T47D (cell line): ENCODE results near the gene RCAN1.
A peak's percentile ranks its signal among the peaks of the same experiment; 100 is the strongest.

Experiments
- DNase-seq, 2 experiments: peaks; one replicate each; pipeline versions ENCODE4 v3.0.0 to v3.0.0-alpha.2; 2011 to 2012; ENCODE audit warnings: low read depth in 1 of 2, low spot score in 1 of 2
- JUND ChIP-seq: IDR thresholded peaks from 2 replicates; pipeline ENCODE4 v1.6.1; 2012; ENCODE audit warnings: low read depth
- in situ Hi-C: cut with HindIII; loops from 2 replicates; pipeline ENCODE4 v1.10.0; 2016; ENCODE audit warnings: low sequenced_read_pairs, low pct_unique_long_range_greater_than_20kb

The RCAN1 gene

GRCh38 chr21:34614628-34615486 is at the start of gene RCAN1:
TSS of gene RCAN1 (minus strand) at chr21:34615113. CDS start at chr21:34615011, 102 bp downstream.
- in situ Hi-C loops: no loop called here

GRCh38 chr21:34661848-34662247 is 46.9 kb upstream of the RCAN1 start:
- TF ChIP-seq JUND: no peak
- DNase-seq: no peak
- in situ Hi-C loops: loop anchor here (25.0 kb wide), 1 partner anchor 125 kb away; no protein-coding TSS in a partner anchor

More at GRCh38 chr21:34614628-34615486, at the start of gene RCAN1:
- no peak for TF ChIP-seq JUND
- DNase-seq: peak; percentile 91 to 95

- no peak for TF ChIP-seq JUND
- in situ Hi-C loops: loop anchor here (25.0 kb wide), 1 partner anchor 134 kb away; no protein-coding TSS in a partner anchor
- no peak for DNase-seq
Measured at GRCh38 chr21:34653522-34653921, 38.6 kb upstream of the RCAN1 start.

- TF ChIP-seq JUND: no peak
- in situ Hi-C loops: loop anchor here (25.0 kb wide), 1 partner anchor 136 kb away; no protein-coding TSS in a partner anchor
- DNase-seq: no peak
Measured at GRCh38 chr21:34651642-34652041, 36.7 kb upstream of the RCAN1 start.

- in situ Hi-C loops: loop anchor here (25.0 kb wide), 1 partner anchor 136 kb away; no protein-coding TSS in a partner anchor
- no peak for TF ChIP-seq JUND
- DNase-seq: peak in 1 of 2 experiments; percentile 29
Measured at GRCh38 chr21:34650861-34651431, 36.0 kb upstream of the RCAN1 start.

GRCh38 chr21:34649400-34649799 is 34.5 kb upstream of the RCAN1 start:
- in situ Hi-C loops: no loop called here
- TF ChIP-seq JUND: no peak
- no peak for DNase-seq

GRCh38 chr21:34648739-34649297 is 33.9 kb upstream of the RCAN1 start:
- in situ Hi-C loops: no loop called here
- TF ChIP-seq JUND: no peak
- no peak for DNase-seq

GRCh38 chr21:34647555-34647954 is 32.6 kb upstream of the RCAN1 start:
- in situ Hi-C loops: no loop called here

GRCh38 chr21:34644825-34645224 is 29.9 kb upstream of the RCAN1 start:
- in situ Hi-C loops: no loop called here
- DNase-seq: no peak

More at GRCh38 chr21:34647555-34647954, 32.6 kb upstream of the RCAN1 start:
- TF ChIP-seq JUND: no peak
- DNase-seq: peak in 1 of 2 experiments; percentile 11

GRCh38 chr21:34642211-34643075 is 27.5 kb upstream of the RCAN1 start:
- in situ Hi-C loops: no loop called here
- TF ChIP-seq JUND: no peak
- DNase-seq: no peak

More at GRCh38 chr21:34644825-34645224, 29.9 kb upstream of the RCAN1 start:
- no peak for TF ChIP-seq JUND

GRCh38 chr21:34640858-34641257 is 25.9 kb upstream of the RCAN1 start:
- no peak for DNase-seq
- in situ Hi-C loops: no loop called here
- TF ChIP-seq JUND: no peak
